Measurements from ENCODE around the gene PRDM16.

GRCh38 chr1:3066250-3066711 is 2.7 kb upstream of the PRDM16 start:
- TF ChIP-seq POLR2A (IDR thresholded peaks at IDR 0.05), result no peak
- TF ChIP-seq, protein P1, sequence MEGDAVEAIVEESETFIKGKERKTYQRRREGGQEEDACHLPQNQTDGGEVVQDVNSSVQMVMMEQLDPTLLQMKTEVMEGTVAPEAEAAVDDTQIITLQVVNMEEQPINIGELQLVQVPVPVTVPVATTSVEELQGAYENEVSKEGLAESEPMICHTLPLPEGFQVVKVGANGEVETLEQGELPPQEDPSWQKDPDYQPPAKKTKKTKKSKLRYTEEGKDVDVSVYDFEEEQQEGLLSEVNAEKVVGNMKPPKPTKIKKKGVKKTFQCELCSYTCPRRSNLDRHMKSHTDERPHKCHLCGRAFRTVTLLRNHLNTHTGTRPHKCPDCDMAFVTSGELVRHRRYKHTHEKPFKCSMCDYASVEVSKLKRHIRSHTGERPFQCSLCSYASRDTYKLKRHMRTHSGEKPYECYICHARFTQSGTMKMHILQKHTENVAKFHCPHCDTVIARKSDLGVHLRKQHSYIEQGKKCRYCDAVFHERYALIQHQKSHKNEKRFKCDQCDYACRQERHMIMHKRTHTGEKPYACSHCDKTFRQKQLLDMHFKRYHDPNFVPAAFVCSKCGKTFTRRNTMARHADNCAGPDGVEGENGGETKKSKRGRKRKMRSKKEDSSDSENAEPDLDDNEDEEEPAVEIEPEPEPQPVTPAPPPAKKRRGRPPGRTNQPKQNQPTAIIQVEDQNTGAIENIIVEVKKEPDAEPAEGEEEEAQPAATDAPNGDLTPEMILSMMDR (IDR thresholded peaks at IDR 0.05), result peak; percentile 10 to 37 (median 31)

Measured in testis (tissue), 2 donors.